Smooth muscle cell (in vitro differentiated cells): ENCODE results near the gene FILIP1L. TPM values are rescaled to one million over a fixed set of nuclear protein-coding genes. Genes with fewer than 3 reads are reported as not detected.

Source experiments
- DNase-seq: peaks from one replicate; lab custom pipeline; 2025; ENCODE audit not compliant: unreplicated experiment; lab: John Stamatoyannopoulos, UW
- H2AFZ ChIP-seq: fragments of 200-600 bp; sonication (generic); 2 replicates; pipeline ENCODE4 v1.6.0; 2016; ENCODE audit warnings: antibody characterized with exemption, low read depth, mild to moderate bottlenecking
- H3F3A ChIP-seq: fragments of 200-600 bp; sonication (generic); 2 replicates; pipeline ENCODE4 v1.6.0; 2017; ENCODE audit warnings: antibody characterized with exemption, low read depth
- H3K27ac ChIP-seq: fragments of 200-600 bp; sonication (generic); 2 replicates; pipeline ENCODE4 v1.5.1; 2016; ENCODE audit warnings: low read depth, mild to moderate bottlenecking
- H3K27me3 ChIP-seq: fragments of 200-600 bp; sonication (generic); 2 replicates; pipeline ENCODE4 v1.6.1; 2016; ENCODE audit warnings: low read depth, mild to moderate bottlenecking
- H3K36me3 ChIP-seq: fragments of 200-600 bp; sonication (generic); 2 replicates; pipeline ENCODE4 v1.5.1; 2016; ENCODE audit warnings: low read depth
- H3K4me1 ChIP-seq: fragments of 200-600 bp; sonication (generic); 2 replicates; pipeline ENCODE4 v1.5.1; 2016; ENCODE audit warnings: low read depth
- H3K4me2 ChIP-seq: fragments of 200-600 bp; sonication (generic); 2 replicates; pipeline ENCODE4 v1.6.0; 2016; ENCODE audit warnings: mild to moderate bottlenecking
- H3K4me3 ChIP-seq: fragments of 200-600 bp; sonication (generic); 2 replicates; pipeline ENCODE4 v1.5.1; 2016; ENCODE audit warnings: mild to moderate bottlenecking
- H3K79me2 ChIP-seq: fragments of 200-600 bp; sonication (generic); 2 replicates; pipeline ENCODE4 v1.6.0; 2016; ENCODE audit warnings: low read depth, mild to moderate bottlenecking
- H3K9ac ChIP-seq: fragments of 200-600 bp; sonication (generic); 2 replicates; pipeline ENCODE4 v1.6.0; 2016; ENCODE audit warnings: low read depth
- H3K9me3 ChIP-seq: fragments of 200-600 bp; sonication (generic); replicated peaks from 2 replicates; pipeline ENCODE4 v1.5.1; 2016; ENCODE audit warnings: low read depth
- H4K20me1 ChIP-seq: fragments of 200-600 bp; sonication (generic); 2 replicates; pipeline ENCODE4 v1.6.0; 2016; ENCODE audit warnings: low read depth
- CTCF ChIP-seq: fragments of 200-600 bp; sonication (generic); IDR thresholded peaks from 2 replicates; pipeline ENCODE4 v1.5.1; 2017; ENCODE audit warnings: borderline replicate concordance, mild to moderate bottlenecking, antibody characterized with exemption; ENCODE audit not compliant: insufficient read depth, poor library complexity, severe bottlenecking
- WGBS: methylation state at CpG from one replicate; pipeline ENCODE4 v1.1.7; 2016; ENCODE audit warnings: low lambda C conversion rate; 5-methylcytosine and 5-hydroxymethylcytosine counted together
- polyA plus RNA-seq: library from polyadenylated mRNA; unstranded; fragments of >200 nt; fragmentation: Nextera tagmentation; extraction: Ambion mirVana; gene quantifications from 2 replicates; pipeline ENCODE4 v1.2.1, GENCODE V29; 2016
- total RNA-seq: library from RNA; depleted of rRNA; stranded (reverse); fragments of >200 nt; gene quantifications from 2 replicates; pipeline ENCODE4 v1.2.3, GENCODE V29; 2014

FILIP1L gene
- total and polyA plus RNA-seq, 2 experiments from 2014 or later: 56.2 to 104 TPM

- DNase-seq: no peak
- H3K4me2 ChIP-seq: no peak overlapping the region
- no peak overlapping the region for H3K4me3 ChIP-seq
- no peak overlapping the region for H3K9ac ChIP-seq
- peaks cover 28% of the 10 kb centered on the region for H3K79me2 ChIP-seq
- H3K27me3 ChIP-seq: no peaks in the 10 kb centered on the region
- 67% methylated on average over 3 of the region's 3 CpGs for WGBS
- H2AFZ ChIP-seq: no peak overlapping the region
- no peaks in the 10 kb centered on the region for H3F3A ChIP-seq
- no peaks in the 10 kb centered on the region for H3K4me1 ChIP-seq
- no peaks in the 10 kb centered on the region for H3K36me3 ChIP-seq
- peak overlapping the region; percentile 4 for H3K27ac ChIP-seq
- no peaks in the 10 kb centered on the region for H3K9me3 ChIP-seq
- TF ChIP-seq CTCF: no peak
- no peaks in the 10 kb centered on the region for H4K20me1 ChIP-seq
Measured at GRCh38 chr3:99825004-99825640, 289.2 kb downstream of the FILIP1L start.

- Histone ChIP-seq H3K27me3 (no peaks in the 10 kb centered on the region), H3K27ac (peak overlapping the region; percentile 4), H4K20me1 (no peaks in the 10 kb centered on the region), H3K79me2 (peaks cover 27% of the 10 kb centered on the region), H3F3A (no peaks in the 10 kb centered on the region), H3K4me3 (no peak overlapping the region), H3K4me2 (no peak overlapping the region), H2AFZ (no peak overlapping the region), H3K9me3 (no peaks in the 10 kb centered on the region), H3K9ac (no peak overlapping the region), H3K4me1 (no peaks in the 10 kb centered on the region), H3K36me3 (no peaks in the 10 kb centered on the region)
- no peak for DNase-seq
- TF ChIP-seq CTCF: no peak
- WGBS: 74% methylated on average over 14 of the region's 14 CpGs
Measured at GRCh38 chr3:99823723-99824711, 290.3 kb downstream of the FILIP1L start.

GRCh38 chr3:99818818-99819217 lies 295.5 kb downstream of the FILIP1L start:
- H3F3A ChIP-seq: no peaks in the 10 kb centered on the region
- no peaks in the 10 kb centered on the region for H3K36me3 ChIP-seq
- H2AFZ ChIP-seq: no peak overlapping the region
- H4K20me1 ChIP-seq: no peaks in the 10 kb centered on the region
- peak overlapping the region; percentile 64 for H3K4me3 ChIP-seq
- no peak for TF ChIP-seq CTCF
- peak overlapping the region; percentile 88 for H3K4me2 ChIP-seq
- WGBS: 96% methylated on average over 2 of the region's 2 CpGs
- H3K4me1 ChIP-seq: peaks cover 10% of the 10 kb centered on the region
- no peak overlapping the region for H3K27ac ChIP-seq
- no peak overlapping the region for H3K9ac ChIP-seq
- DNase-seq: no peak
- peaks cover 18% of the 10 kb centered on the region for H3K79me2 ChIP-seq
- H3K27me3 ChIP-seq: no peaks in the 10 kb centered on the region
- no peaks in the 10 kb centered on the region for H3K9me3 ChIP-seq
